NCI-H774 (cell line): ENCODE results near the gene TMEM184C.

Source experiments
- DNase-seq: peaks from one replicate; lab custom pipeline; 2025; lab: John Stamatoyannopoulos, UW

Gene TMEM184C

GRCh38 chr4:147617173-147617840 is at the start of gene TMEM184C:
TSS of gene TMEM184C (plus strand) at chr4:147617397. CDS start at chr4:147617957, 560 bp downstream.
- DNase-seq, result peak; percentile 78

- DNase-seq, result no peak
Measured at GRCh38 chr4:147570616-147571015, 46.6 kb upstream of the TMEM184C start.

- no peak for DNase-seq
Measured at GRCh38 chr4:147571036-147571770, 46.0 kb upstream of the TMEM184C start.

- no peak for DNase-seq
Measured at GRCh38 chr4:147576084-147576483, 41.1 kb upstream of the TMEM184C start.

GRCh38 chr4:147578051-147578476 is 39.1 kb upstream of the TMEM184C start:
- DNase-seq, result no peak

GRCh38 chr4:147578593-147578992 is 38.6 kb upstream of the TMEM184C start:
- DNase-seq, result no peak

GRCh38 chr4:147580396-147580795 is 36.8 kb upstream of the TMEM184C start:
- DNase-seq, result no peak

- DNase-seq, result no peak
Measured at GRCh38 chr4:147581606-147582350, 35.4 kb upstream of the TMEM184C start.

GRCh38 chr4:147582386-147583060 is 34.7 kb upstream of the TMEM184C start:
- no peak for DNase-seq

- no peak for DNase-seq
Measured at GRCh38 chr4:147583876-147584275, 33.3 kb upstream of the TMEM184C start.

GRCh38 chr4:147586032-147586431 is 31.2 kb upstream of the TMEM184C start:
- no peak for DNase-seq

GRCh38 chr4:147586637-147587036 is 30.6 kb upstream of the TMEM184C start:
- DNase-seq, result no peak

- DNase-seq, result no peak
Measured at GRCh38 chr4:147587041-147587440, 30.2 kb upstream of the TMEM184C start.

- DNase-seq, result no peak
Measured at GRCh38 chr4:147589586-147589985, 27.6 kb upstream of the TMEM184C start.

- no peak for DNase-seq
Measured at GRCh38 chr4:147590249-147590920, 26.8 kb upstream of the TMEM184C start.

- no peak for DNase-seq
Measured at GRCh38 chr4:147591106-147591505, 26.1 kb upstream of the TMEM184C start.

GRCh38 chr4:147594107-147594506 is 23.1 kb upstream of the TMEM184C start:
- DNase-seq, result no peak

GRCh38 chr4:147594578-147594977 is 22.6 kb upstream of the TMEM184C start:
- DNase-seq, result no peak

GRCh38 chr4:147596377-147596776 is 20.8 kb upstream of the TMEM184C start:
- no peak for DNase-seq

- no peak for DNase-seq
Measured at GRCh38 chr4:147596981-147597380, 20.2 kb upstream of the TMEM184C start.

GRCh38 chr4:147597561-147597960 is 19.6 kb upstream of the TMEM184C start:
- no peak for DNase-seq

GRCh38 chr4:147599206-147599605 is 18.0 kb upstream of the TMEM184C start:
- DNase-seq, result no peak
